Measurements from ENCODE around the gene CFAP107.

The CFAP107 gene

GRCh38 chr1:12763479-12763878 lies 17.5 kb downstream of the CFAP107 start:
- in situ Hi-C loops (cut with MboI; ENCODE audit: low sequenced_read_pairs, unreplicated experiment), result no loop called here

GRCh38 chr1:12764016-12764415 lies 18.0 kb downstream of the CFAP107 start:
- in situ Hi-C loops (cut with MboI; ENCODE audit: low sequenced_read_pairs, unreplicated experiment), result no loop called here
- TF ChIP-seq CTCF (IDR thresholded peaks at IDR 0.05; ENCODE audit: borderline replicate concordance, control extremely low read depth, extremely low read depth, insufficient read depth, missing control alignments), result no peak
- DNase-seq (ENCODE audit: low spot score), result no peak

More at GRCh38 chr1:12763479-12763878, 17.5 kb downstream of the CFAP107 start:
- no peak for DNase-seq (ENCODE audit: low spot score)
- TF ChIP-seq CTCF (IDR thresholded peaks at IDR 0.05; ENCODE audit: borderline replicate concordance, control extremely low read depth, extremely low read depth, insufficient read depth, missing control alignments), result no peak

- in situ Hi-C loops (cut with MboI; ENCODE audit: low sequenced_read_pairs, unreplicated experiment), result no loop called here
- TF ChIP-seq CTCF (IDR thresholded peaks at IDR 0.05; ENCODE audit: borderline replicate concordance, control extremely low read depth, extremely low read depth, insufficient read depth, missing control alignments), result no peak
- no peak for DNase-seq (ENCODE audit: low spot score)
These were observed 23.0 kb downstream of the CFAP107 start for GRCh38 chr1:12769031-12769430.

- DNase-seq (ENCODE audit: low spot score), result no peak
- in situ Hi-C loops (cut with MboI; ENCODE audit: low sequenced_read_pairs, unreplicated experiment), result no loop called here
- no peak for TF ChIP-seq CTCF (IDR thresholded peaks at IDR 0.05; ENCODE audit: borderline replicate concordance, control extremely low read depth, extremely low read depth, insufficient read depth, missing control alignments)
These were observed 24.0 kb downstream of the CFAP107 start for GRCh38 chr1:12769976-12770505.

- no peak for TF ChIP-seq CTCF (IDR thresholded peaks at IDR 0.05; ENCODE audit: borderline replicate concordance, control extremely low read depth, extremely low read depth, insufficient read depth, missing control alignments)
- DNase-seq (ENCODE audit: low spot score), result no peak
- in situ Hi-C loops (cut with MboI; ENCODE audit: low sequenced_read_pairs, unreplicated experiment), result no loop called here
These were observed 24.6 kb downstream of the CFAP107 start for GRCh38 chr1:12770620-12771019.

GRCh38 chr1:12771186-12771585 lies 25.2 kb downstream of the CFAP107 start:
- no peak for TF ChIP-seq CTCF (IDR thresholded peaks at IDR 0.05; ENCODE audit: borderline replicate concordance, control extremely low read depth, extremely low read depth, insufficient read depth, missing control alignments)
- in situ Hi-C loops (cut with MboI; ENCODE audit: low sequenced_read_pairs, unreplicated experiment), result no loop called here

More at GRCh38 chr1:12771186-12771585, 25.2 kb downstream of the CFAP107 start:
- no peak for DNase-seq (ENCODE audit: low spot score)

All from GM13976 (cell line).